Measurements from ENCODE around the gene PXDN.
A peak's percentile ranks its signal among the peaks of the same experiment; 100 is the strongest.

PXDN gene

GRCh38 chr2:1748741-1749488, 4.6 kb upstream of the PXDN start:
- no peak overlapping the region for H3K4me3 ChIP-seq (ENCODE audit: low read depth, low read length)
- DNase-seq (ENCODE audit: low read depth): no peak
- no peak for TF ChIP-seq POLR2A (IDR thresholded peaks at IDR 0.05; ENCODE audit: extremely low read depth, insufficient read length)

- DNase-seq (ENCODE audit: low read depth): no peak
- no peak overlapping the region for H3K4me3 ChIP-seq (ENCODE audit: low read depth, low read length)
- TF ChIP-seq MAX (IDR thresholded peaks at IDR 0.05; ENCODE audit: low read depth, low read length): no peak
Measured at GRCh38 chr2:1748176-1748740, 3.9 kb upstream of the PXDN start.

GRCh38 chr2:1747065-1747941, 3.0 kb upstream of the PXDN start:
- H3K4me3 ChIP-seq (ENCODE audit: low read depth, low read length): no peak overlapping the region
- TF ChIP-seq MYC (IDR thresholded peaks at IDR 0.05; ENCODE audit: low read depth, low read length) (no peak), POLR2A (IDR thresholded peaks at IDR 0.05; ENCODE audit: extremely low read depth, insufficient read length) (no peak), MAX (IDR thresholded peaks at IDR 0.05; ENCODE audit: low read depth, low read length) (no peak)
- TF ChIP-seq, protein P1, sequence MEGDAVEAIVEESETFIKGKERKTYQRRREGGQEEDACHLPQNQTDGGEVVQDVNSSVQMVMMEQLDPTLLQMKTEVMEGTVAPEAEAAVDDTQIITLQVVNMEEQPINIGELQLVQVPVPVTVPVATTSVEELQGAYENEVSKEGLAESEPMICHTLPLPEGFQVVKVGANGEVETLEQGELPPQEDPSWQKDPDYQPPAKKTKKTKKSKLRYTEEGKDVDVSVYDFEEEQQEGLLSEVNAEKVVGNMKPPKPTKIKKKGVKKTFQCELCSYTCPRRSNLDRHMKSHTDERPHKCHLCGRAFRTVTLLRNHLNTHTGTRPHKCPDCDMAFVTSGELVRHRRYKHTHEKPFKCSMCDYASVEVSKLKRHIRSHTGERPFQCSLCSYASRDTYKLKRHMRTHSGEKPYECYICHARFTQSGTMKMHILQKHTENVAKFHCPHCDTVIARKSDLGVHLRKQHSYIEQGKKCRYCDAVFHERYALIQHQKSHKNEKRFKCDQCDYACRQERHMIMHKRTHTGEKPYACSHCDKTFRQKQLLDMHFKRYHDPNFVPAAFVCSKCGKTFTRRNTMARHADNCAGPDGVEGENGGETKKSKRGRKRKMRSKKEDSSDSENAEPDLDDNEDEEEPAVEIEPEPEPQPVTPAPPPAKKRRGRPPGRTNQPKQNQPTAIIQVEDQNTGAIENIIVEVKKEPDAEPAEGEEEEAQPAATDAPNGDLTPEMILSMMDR (IDR thresholded peaks at IDR 0.05; ENCODE audit: low read depth, low read length): no peak
- no peak for DNase-seq (ENCODE audit: low read depth)

GRCh38 chr2:1746174-1747064, 2.1 kb upstream of the PXDN start:
- no peak overlapping the region for H3K4me3 ChIP-seq (ENCODE audit: low read depth, low read length)
- DNase-seq (ENCODE audit: low read depth): no peak
- no peak for TF ChIP-seq MAX (IDR thresholded peaks at IDR 0.05; ENCODE audit: low read depth, low read length)
- no peak for TF ChIP-seq MYC (IDR thresholded peaks at IDR 0.05; ENCODE audit: low read depth, low read length)
- TF ChIP-seq, protein P1 (IDR thresholded peaks at IDR 0.05; ENCODE audit: low read depth, low read length): no peak
- no peak for TF ChIP-seq POLR2A (IDR thresholded peaks at IDR 0.05; ENCODE audit: extremely low read depth, insufficient read length)

GRCh38 chr2:1745171-1746023, 1.1 kb upstream of the PXDN start:
- peak; percentile 29 for DNase-seq (ENCODE audit: low read depth)
- TF ChIP-seq MAX (IDR thresholded peaks at IDR 0.05; ENCODE audit: low read depth, low read length) (no peak), POLR2A (IDR thresholded peaks at IDR 0.05; ENCODE audit: extremely low read depth, insufficient read length) (no peak), MYC (IDR thresholded peaks at IDR 0.05; ENCODE audit: low read depth, low read length) (no peak)
- TF ChIP-seq, protein P1 (IDR thresholded peaks at IDR 0.05; ENCODE audit: low read depth, low read length): no peak
- peak overlapping the region; percentile 59 for H3K4me3 ChIP-seq (ENCODE audit: low read depth, low read length)

GRCh38 chr2:1744151-1744445, 217 bp downstream of the PXDN start:
- H3K4me3 ChIP-seq (ENCODE audit: low read depth, low read length): peak overlapping the region; percentile 49
- no peak for TF ChIP-seq MYC (IDR thresholded peaks at IDR 0.05; ENCODE audit: low read depth, low read length)
- no peak for TF ChIP-seq POLR2A (IDR thresholded peaks at IDR 0.05; ENCODE audit: extremely low read depth, insufficient read length)
- TF ChIP-seq, protein P1 (IDR thresholded peaks at IDR 0.05; ENCODE audit: low read depth, low read length): no peak
- TF ChIP-seq MAX (IDR thresholded peaks at IDR 0.05; ENCODE audit: low read depth, low read length): no peak
- DNase-seq (ENCODE audit: low read depth): no peak
